ENCODE measurements around the gene DBNDD2. TPM values are rescaled to one million over a fixed set of nuclear protein-coding genes. Genes with fewer than 3 reads are reported as not detected.

DBNDD2 gene
- total RNA-seq, 1 donor from 2014 or later, result 18.1 TPM

DNA sequence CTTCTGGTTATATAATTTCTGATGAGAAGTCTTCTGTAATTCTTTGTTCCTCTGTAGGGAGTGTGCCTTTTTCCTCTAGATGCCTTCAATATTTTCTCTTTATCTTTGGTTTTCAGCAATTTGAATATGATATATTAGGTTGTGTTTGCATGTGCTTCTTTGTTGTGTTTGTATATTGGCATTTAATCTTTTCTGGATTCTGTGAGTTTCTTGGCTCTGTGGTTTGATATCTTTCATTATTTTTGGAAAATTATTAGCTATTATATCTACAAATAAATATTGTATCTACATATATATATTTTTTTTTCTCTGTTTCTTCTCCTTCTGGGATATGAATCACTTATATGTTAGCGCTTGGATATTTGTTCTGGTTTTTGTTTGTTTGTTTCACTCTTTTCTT lies 9.1 kb upstream of the DBNDD2 start:
- peaks cover 20% of the 10 kb centered on the region for H3K36me3 Mint-ChIP-seq (ENCODE audit: low read depth)
- H3K4me3 Mint-ChIP-seq, result no peak overlapping the region
- TF ChIP-seq, protein P1, sequence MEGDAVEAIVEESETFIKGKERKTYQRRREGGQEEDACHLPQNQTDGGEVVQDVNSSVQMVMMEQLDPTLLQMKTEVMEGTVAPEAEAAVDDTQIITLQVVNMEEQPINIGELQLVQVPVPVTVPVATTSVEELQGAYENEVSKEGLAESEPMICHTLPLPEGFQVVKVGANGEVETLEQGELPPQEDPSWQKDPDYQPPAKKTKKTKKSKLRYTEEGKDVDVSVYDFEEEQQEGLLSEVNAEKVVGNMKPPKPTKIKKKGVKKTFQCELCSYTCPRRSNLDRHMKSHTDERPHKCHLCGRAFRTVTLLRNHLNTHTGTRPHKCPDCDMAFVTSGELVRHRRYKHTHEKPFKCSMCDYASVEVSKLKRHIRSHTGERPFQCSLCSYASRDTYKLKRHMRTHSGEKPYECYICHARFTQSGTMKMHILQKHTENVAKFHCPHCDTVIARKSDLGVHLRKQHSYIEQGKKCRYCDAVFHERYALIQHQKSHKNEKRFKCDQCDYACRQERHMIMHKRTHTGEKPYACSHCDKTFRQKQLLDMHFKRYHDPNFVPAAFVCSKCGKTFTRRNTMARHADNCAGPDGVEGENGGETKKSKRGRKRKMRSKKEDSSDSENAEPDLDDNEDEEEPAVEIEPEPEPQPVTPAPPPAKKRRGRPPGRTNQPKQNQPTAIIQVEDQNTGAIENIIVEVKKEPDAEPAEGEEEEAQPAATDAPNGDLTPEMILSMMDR (conservative IDR thresholded peaks at IDR 0.05), result no peak
- no peak overlapping the region for H3K27ac Mint-ChIP-seq (ENCODE audit: unreplicated experiment)
- no peak for DNase-seq (ENCODE audit: low read depth, low spot score)
- peaks cover 6% of the 10 kb centered on the region for H3K27me3 Mint-ChIP-seq (ENCODE audit: low read depth)
- H3K4me1 Mint-ChIP-seq, result no peaks in the 10 kb centered on the region
- peaks cover 25% of the 10 kb centered on the region for H3K9me3 Mint-ChIP-seq

DNA sequence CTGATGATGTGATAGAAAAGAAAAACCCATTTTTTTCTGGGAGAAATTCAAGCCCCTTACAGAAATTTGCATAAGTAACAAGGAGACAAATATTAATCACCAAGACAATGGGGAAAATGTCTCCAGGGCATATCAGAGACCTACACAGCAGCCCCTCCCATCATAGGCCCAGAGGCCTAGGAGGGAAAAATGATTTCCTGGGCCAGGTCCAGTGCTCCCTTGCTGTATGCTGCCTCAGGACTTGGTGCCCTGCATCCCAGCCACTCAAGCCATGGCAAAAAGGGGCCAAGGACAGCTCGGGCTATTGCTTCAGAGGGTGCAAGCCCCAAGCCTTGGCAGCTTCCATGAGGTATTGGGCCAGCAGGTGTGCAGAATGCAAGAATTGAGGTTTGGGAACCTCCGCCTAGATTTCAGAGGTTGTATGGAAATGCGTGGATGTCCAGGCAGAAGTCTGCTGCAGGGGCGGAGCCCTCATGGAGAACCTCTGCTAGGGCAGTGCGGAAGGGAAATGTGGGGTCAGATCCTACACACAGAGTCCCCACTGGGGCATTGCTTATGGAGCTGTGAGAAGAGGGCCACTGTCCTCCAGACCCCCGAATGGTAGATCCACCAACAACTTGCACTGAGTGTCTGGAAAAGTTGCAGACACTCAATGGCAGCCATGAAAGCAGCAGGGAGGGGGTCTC lies 7.6 kb upstream of the DBNDD2 start:
- Mint-ChIP-seq H3K36me3 (ENCODE audit: low read depth) (peaks cover 23% of the 10 kb centered on the region), H3K9me3 (peaks cover 25% of the 10 kb centered on the region), H3K4me3 (no peak overlapping the region), H3K27ac (ENCODE audit: unreplicated experiment) (no peak overlapping the region), H3K4me1 (peaks cover 4% of the 10 kb centered on the region), H3K27me3 (ENCODE audit: low read depth) (peaks cover 20% of the 10 kb centered on the region)
- DNase-seq (ENCODE audit: low read depth, low spot score), result no peak
- TF ChIP-seq, protein P1 (conservative IDR thresholded peaks at IDR 0.05), result no peak

DNA sequence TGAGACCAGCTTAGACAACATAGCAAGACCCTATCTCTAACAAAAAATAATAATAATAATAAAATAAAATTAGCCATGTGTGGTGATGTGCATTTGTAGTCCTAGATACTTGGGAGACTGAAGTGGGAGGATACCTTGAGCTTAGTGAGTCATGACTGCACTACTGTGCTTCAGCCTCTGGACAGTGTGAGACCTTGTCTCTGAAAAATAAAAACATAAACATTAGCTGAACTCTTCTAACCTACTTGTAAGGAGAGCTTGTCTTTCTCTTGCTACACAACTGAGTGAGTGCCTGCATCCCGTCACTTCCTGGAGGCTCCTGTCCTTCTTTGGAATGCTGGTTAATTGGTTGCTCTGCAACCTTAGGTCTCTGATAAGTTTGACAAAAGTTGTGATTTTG lies 5.1 kb upstream of the DBNDD2 start:
- peaks cover 25% of the 10 kb centered on the region for H3K9me3 Mint-ChIP-seq
- peaks cover 13% of the 10 kb centered on the region for H3K4me1 Mint-ChIP-seq
- peak overlapping the region; percentile 41 for H3K4me3 Mint-ChIP-seq
- no peak overlapping the region for H3K27ac Mint-ChIP-seq (ENCODE audit: unreplicated experiment)
- TF ChIP-seq, protein P1 (conservative IDR thresholded peaks at IDR 0.05), result no peak
- peaks cover 21% of the 10 kb centered on the region for H3K36me3 Mint-ChIP-seq (ENCODE audit: low read depth)
- H3K27me3 Mint-ChIP-seq (ENCODE audit: low read depth), result peaks cover 32% of the 10 kb centered on the region
- no peak for DNase-seq (ENCODE audit: low read depth, low spot score)

DNA sequence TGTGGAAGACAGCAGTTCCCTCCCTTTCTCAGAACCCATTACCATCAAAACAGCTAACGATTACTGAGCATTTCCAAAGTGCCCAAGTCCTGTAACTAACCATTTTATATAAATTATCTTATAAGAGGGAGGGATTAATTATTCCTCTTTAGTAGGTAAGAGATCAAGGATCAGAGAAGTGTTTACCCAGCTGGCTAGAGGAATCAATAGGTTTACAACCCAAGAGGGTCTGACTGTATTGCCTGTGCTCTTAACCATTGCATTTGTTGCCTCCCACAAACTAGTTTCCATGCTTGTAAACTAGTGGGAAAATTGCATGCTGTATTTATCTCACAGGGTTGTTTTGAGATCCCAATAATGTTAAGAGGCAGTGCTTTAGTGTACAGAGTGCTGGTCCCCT lies 3.7 kb upstream of the DBNDD2 start:
- no peak for DNase-seq (ENCODE audit: low read depth, low spot score)
- Mint-ChIP-seq H3K4me1 (peaks cover 14% of the 10 kb centered on the region), H3K9me3 (peaks cover 16% of the 10 kb centered on the region), H3K4me3 (peak overlapping the region; percentile 84), H3K27me3 (ENCODE audit: low read depth) (peaks cover 33% of the 10 kb centered on the region), H3K27ac (ENCODE audit: unreplicated experiment) (no peak overlapping the region), H3K36me3 (ENCODE audit: low read depth) (peaks cover 19% of the 10 kb centered on the region)
- TF ChIP-seq, protein P1 (conservative IDR thresholded peaks at IDR 0.05), result no peak

DNA sequence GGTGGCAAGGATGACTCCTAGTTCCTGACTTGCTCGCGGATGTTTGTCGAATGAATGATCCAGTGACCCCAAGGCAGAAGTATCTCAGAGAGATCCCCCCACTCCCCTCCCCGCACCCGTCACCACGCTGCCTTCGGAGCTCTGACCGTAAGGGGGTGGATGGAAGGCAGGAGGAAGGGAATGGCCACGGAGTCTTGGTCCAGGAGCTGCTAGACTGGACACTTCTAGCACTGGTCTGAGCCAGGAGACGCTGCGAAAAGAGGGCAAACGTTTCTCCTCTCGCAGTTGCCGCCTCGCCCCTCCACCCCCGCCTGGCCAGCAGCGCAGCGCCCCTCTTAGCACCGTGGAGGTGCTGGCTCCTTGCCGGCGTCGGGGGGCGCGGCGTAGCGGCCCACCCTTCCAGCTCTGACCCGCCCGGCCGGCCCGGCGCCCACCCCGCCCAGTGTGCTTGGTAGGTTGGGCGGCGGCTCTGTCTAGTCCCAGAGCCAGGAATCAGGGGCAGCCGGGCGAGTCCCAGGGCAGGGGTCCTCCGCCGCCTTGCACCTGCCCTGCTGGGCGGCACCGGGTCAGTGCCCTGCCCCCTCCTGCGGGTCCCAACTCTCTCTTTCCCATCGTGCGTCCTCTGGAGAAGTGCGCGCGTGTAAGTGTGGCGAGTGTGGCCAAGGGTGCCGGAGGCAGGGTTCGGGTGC lies 2.4 kb upstream of the DBNDD2 start:
- Mint-ChIP-seq H3K36me3 (ENCODE audit: low read depth) (peaks cover 14% of the 10 kb centered on the region), H3K27ac (ENCODE audit: unreplicated experiment) (no peak overlapping the region), H3K27me3 (ENCODE audit: low read depth) (peaks cover 33% of the 10 kb centered on the region), H3K4me1 (peaks cover 14% of the 10 kb centered on the region), H3K4me3 (peak overlapping the region; percentile 84), H3K9me3 (peaks cover 8% of the 10 kb centered on the region)
- TF ChIP-seq, protein P1 (conservative IDR thresholded peaks at IDR 0.05), result no peak
- DNase-seq (ENCODE audit: low read depth, low spot score), result no peak

All from neural crest cell (in vitro differentiated cells).